ENCODE measurements around the gene GADL1.

DNA sequence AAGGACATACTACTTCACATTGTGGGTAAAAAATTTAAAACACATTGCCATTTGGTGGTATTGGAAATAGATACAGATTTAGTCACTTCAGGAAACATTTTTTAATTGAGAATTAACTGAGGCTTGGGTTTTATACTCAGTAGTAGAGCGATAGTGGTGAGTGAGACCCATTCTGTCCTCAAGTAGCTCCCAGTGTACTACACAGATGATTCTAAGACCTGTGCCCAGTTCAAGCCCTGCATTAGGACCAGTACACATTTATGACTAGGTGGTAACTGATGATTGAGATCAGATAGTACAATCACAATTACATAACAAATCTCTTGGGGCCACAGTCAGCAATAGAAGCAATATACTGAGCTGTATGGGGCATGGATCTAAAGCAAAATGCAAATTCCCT, 67.4 kb downstream of the GADL1 start:
- no peak for TF ChIP-seq POLR2A (IDR thresholded peaks at IDR 0.05; ENCODE audit: low read length)
- no peak for TF ChIP-seq GATA1 (IDR thresholded peaks at IDR 0.05; ENCODE audit: low read depth, low read length)
